ENCODE data around the gene TFPT.

DNA sequence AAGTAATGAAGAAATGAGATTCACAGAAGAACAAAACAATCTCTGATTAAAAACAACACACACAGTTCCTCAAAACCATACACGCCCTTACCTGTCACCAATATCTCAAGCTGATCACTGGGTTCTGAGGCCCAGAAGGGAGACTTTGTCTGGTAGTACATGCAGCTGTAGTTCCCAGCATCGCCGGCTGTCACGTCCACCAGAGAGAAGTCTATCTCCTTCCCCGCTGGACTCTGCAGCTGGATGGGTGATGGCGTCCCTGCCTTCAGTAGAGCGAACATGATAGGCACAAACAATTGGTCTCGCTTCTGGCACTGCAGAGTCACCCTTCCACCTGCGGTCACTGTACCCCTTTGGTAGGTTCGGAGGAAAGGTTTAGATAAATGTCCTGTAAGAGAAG lies 41.6 kb downstream of the TFPT start:
- TF ChIP-seq CTCF (IDR thresholded peaks at IDR 0.05) (no peak), POLR2AphosphoS5 (IDR thresholded peaks at IDR 0.05) (no peak), POLR2A (IDR thresholded peaks at IDR 0.05) (no peak)
